Osteoblast (primary cell): ENCODE data around the gene MIPOL1. TPM values are rescaled to one million over a fixed set of nuclear protein-coding genes. Genes with fewer than 3 reads are reported as not detected.

Experiments
- DNase-seq: peaks from one replicate; pipeline ENCODE4 v3.0.0; 2011; ENCODE audit warnings: low spot score, mixed read lengths; ENCODE audit not compliant: insufficient read length; ENCODE audit errors: missing footprints
- H2AFZ ChIP-seq: 2 replicates; pipeline ENCODE4 v1.6.0; 2011; ENCODE audit warnings: mild to moderate bottlenecking, low read length
- H3K27ac ChIP-seq: 2 replicates; pipeline ENCODE4 v1.5.1; 2011; ENCODE audit warnings: mild to moderate bottlenecking, low read depth, low read length, moderate library complexity
- H3K27me3 ChIP-seq: 2 replicates; pipeline ENCODE4 v1.6.0; 2012; ENCODE audit warnings: mild to moderate bottlenecking, control low read depth, inconsistent platforms, low read length, moderate library complexity; ENCODE audit not compliant: insufficient read depth
- H3K36me3 ChIP-seq: 2 replicates; pipeline ENCODE4 v1.5.1; 2011; ENCODE audit warnings: mild to moderate bottlenecking, low read length, control low read depth, moderate library complexity; ENCODE audit not compliant: insufficient read depth
- H3K4me1 ChIP-seq: 2 replicates; pipeline ENCODE4 v1.5.1; 2011; ENCODE audit warnings: mild to moderate bottlenecking, low read length, control low read depth, moderate library complexity; ENCODE audit not compliant: insufficient read depth
- H3K4me2 ChIP-seq: 2 replicates; pipeline ENCODE4 v1.6.0; 2011; ENCODE audit warnings: mild to moderate bottlenecking, low read length; ENCODE audit not compliant: insufficient read depth
- H3K4me3 ChIP-seq: fragments of 200-600 bp; sonication (generic); 3 replicates; pipeline ENCODE4 v1.5.1; 2012; ENCODE audit warnings: mild to moderate bottlenecking, low read length, inconsistent platforms; ENCODE audit not compliant: insufficient read depth
- H3K79me2 ChIP-seq: 2 replicates; pipeline ENCODE4 v1.6.0; 2012; ENCODE audit warnings: mild to moderate bottlenecking, low read length, control low read depth, inconsistent platforms; ENCODE audit not compliant: insufficient read depth
- H3K9me3 ChIP-seq: 2 replicates; pipeline ENCODE4 v1.5.1; 2011; ENCODE audit warnings: low read depth, low read length, control low read depth
- H4K20me1 ChIP-seq: 2 replicates; pipeline ENCODE4 v1.6.0; 2012; ENCODE audit warnings: mild to moderate bottlenecking, low read length, control low read depth; ENCODE audit not compliant: insufficient read depth
- CTCF ChIP-seq: IDR thresholded peaks from 2 replicates; pipeline ENCODE4 v1.5.1; 2011; ENCODE audit warnings: mild to moderate bottlenecking, low read depth, low read length, moderate library complexity; ENCODE audit errors: extremely low read depth
- total RNA-seq: library from RNA; depleted of rRNA; stranded (reverse); fragments of >200 nt; gene quantifications from 2 replicates; pipeline ENCODE4 v1.2.3, GENCODE V29; 2012

MIPOL1 gene
- total RNA-seq, 1 donor: 9.0 TPM

- no peak for TF ChIP-seq CTCF
- DNase-seq: no peak
- no peaks in the 10 kb centered on the region for H4K20me1 ChIP-seq
These were observed 266.6 kb downstream of the MIPOL1 start for GRCh38 chr14:37464192-37464858.

DNA sequence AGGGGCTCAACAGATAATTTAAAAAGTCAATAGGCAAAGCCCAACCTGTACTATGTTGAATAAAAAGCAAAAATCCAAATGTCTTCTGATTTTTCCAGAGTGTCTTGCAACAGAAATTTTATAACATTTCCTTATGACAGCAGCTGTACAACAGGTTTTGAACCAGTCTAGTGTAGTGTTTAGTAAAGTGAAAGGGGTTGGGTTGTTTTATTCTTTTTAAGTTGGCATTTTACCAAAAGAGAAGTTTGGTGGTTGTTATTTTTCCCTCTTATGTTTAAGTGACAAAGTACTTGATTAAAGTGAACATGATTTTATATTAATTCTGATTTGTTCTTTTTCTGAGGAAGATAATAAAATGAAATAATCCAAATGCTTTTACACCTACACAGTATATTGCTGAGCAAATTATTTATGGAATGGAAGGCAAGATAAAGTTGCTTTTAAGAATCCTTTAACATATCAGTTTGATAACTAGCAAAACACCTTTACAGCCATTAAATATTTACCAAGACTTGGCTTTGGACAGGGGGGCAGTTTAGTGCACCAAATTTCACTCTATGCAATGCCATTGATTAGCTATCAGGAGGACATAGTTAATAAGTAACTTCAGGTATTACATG is 268.4 kb downstream of the MIPOL1 start:
- no peak for DNase-seq
- Histone ChIP-seq H3K36me3 (no peaks in the 10 kb centered on the region), H3K9me3 (no peaks in the 10 kb centered on the region), H3K4me1 (no peaks in the 10 kb centered on the region), H4K20me1 (no peaks in the 10 kb centered on the region), H3K4me3 (no peak overlapping the region), H3K27ac (no peak overlapping the region), H3K27me3 (no peaks in the 10 kb centered on the region), H2AFZ (no peak overlapping the region), H3K4me2 (no peak overlapping the region), H3K79me2 (no peaks in the 10 kb centered on the region)
- TF ChIP-seq CTCF: no peak

More at GRCh38 chr14:37464192-37464858, 266.6 kb downstream of the MIPOL1 start:
- Histone ChIP-seq H3K36me3 (no peaks in the 10 kb centered on the region), H3K9me3 (no peaks in the 10 kb centered on the region), H3K79me2 (no peaks in the 10 kb centered on the region), H3K4me3 (no peak overlapping the region), H3K27ac (no peak overlapping the region), H3K4me1 (no peaks in the 10 kb centered on the region), H3K4me2 (no peak overlapping the region), H3K27me3 (no peaks in the 10 kb centered on the region), H2AFZ (no peak overlapping the region)

DNA sequence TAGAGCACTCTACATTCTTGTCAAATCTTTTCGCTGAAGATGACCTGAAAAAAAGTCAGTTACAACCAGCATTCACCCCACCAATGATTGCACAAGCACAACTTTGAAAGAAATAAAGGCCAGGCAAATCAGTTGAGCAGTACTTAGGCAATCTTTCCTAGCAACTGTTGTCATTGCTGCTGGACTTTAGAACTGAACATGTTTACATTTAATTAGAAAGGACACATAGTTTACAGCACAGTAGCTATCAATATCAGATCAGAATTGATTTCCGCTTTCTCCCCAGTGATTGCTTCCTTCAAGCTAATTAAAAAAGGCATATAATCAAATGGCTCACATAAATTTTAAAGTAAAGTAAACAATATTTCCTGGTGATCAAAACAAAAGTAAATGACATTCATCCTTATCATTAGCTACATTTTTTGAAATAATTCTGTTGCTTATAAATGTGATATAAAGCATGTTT is 268.9 kb downstream of the MIPOL1 start:
- H3K9me3 ChIP-seq: no peaks in the 10 kb centered on the region
- no peak overlapping the region for H3K4me3 ChIP-seq
- no peak for DNase-seq
- no peak for TF ChIP-seq CTCF
- H3K27me3 ChIP-seq: no peaks in the 10 kb centered on the region
- H3K36me3 ChIP-seq: no peaks in the 10 kb centered on the region
- H3K79me2 ChIP-seq: no peaks in the 10 kb centered on the region
- no peak overlapping the region for H3K27ac ChIP-seq
- H2AFZ ChIP-seq: no peak overlapping the region
- no peaks in the 10 kb centered on the region for H3K4me1 ChIP-seq
- H3K4me2 ChIP-seq: no peak overlapping the region
- no peaks in the 10 kb centered on the region for H4K20me1 ChIP-seq

- Histone ChIP-seq H3K36me3 (no peaks in the 10 kb centered on the region), H3K79me2 (no peaks in the 10 kb centered on the region), H3K9me3 (no peaks in the 10 kb centered on the region), H3K27me3 (no peaks in the 10 kb centered on the region), H3K4me1 (no peaks in the 10 kb centered on the region), H3K4me2 (no peak overlapping the region), H4K20me1 (no peaks in the 10 kb centered on the region), H2AFZ (no peak overlapping the region), H3K27ac (no peak overlapping the region), H3K4me3 (no peak overlapping the region)
- TF ChIP-seq CTCF: no peak
- no peak for DNase-seq
These were observed 271.9 kb downstream of the MIPOL1 start for GRCh38 chr14:37469650-37470049.
